GM18502 (cell line): ENCODE results near the gene FUCA2.
"Not testable (repeated sequence)": the region's sequence is repeated elsewhere in the genome, so short reads cannot be mapped to it uniquely, and the experiment has no call there.

Source experiments
- ATAC-seq: cut with Tn5 transposase; IDR thresholded peaks from one replicate; pipeline ENCODE4 v1.9.1; 2021; ENCODE audit warnings: mild to moderate bottlenecking; ENCODE audit not compliant: unreplicated experiment, poor library complexity

Gene FUCA2

DNA sequence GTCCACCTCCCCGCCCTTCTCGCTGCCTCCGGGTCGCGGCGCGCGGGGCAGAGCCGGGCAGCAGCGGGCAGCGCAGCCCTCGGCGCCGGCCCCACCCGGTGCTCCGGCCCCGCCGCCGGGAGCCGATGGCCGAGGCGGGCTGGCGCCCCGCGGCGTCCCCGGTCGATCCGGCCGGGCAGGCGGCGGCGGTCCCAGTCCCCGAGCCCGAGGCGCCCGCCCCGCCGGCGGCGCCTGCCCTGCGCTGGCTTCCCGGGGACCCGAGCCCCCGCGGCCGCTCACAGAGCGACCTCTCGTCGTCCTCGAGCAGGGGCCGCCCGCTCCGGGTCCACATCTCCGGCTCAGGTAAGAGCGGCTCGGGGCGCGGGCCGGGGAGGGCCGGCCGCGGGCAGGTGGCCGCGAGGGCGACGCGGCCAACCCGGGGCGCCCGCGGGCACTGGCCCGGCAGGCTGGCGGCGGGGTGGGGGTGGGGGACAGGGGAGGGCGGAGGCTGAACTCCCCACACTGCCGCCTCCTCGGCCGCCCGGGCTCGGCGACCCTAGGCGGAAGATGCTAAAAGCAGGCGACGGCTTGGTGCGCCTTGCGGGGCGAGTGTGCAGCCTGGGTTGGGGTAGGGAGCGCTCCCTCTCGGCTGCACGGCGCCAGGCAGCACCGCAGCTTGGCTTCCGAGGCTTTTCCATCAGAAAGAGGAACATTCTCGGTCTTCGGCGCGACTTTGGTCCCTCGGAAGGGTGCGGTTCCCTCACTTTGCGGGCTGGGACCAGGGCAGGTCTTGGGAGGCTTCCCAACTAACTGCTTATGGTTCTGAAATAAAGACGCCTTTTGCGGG lies 25.6 kb upstream of the FUCA2 start:
- peak; percentile 71 for ATAC-seq

DNA sequence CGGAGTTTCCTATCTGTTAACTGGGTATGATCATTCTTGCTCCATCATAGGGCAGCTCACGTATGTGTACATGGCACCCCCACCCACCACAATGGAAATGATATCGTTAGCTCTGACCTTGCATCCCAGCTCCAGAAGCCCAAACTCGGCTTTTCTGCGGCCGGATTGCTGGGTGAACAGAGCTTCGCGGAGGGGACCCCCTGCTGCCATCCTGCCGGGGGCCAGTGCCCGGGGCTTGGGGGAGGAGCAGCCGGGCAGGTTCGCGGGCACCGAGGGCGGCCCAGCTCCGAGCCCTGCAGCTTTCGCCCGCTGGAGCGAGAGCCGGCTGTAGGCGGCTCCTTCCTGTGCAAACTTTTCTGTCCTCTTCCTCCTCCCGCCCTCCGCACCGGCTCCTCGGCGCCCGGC lies 24.9 kb upstream of the FUCA2 start:
- peak; percentile 66 for ATAC-seq

DNA sequence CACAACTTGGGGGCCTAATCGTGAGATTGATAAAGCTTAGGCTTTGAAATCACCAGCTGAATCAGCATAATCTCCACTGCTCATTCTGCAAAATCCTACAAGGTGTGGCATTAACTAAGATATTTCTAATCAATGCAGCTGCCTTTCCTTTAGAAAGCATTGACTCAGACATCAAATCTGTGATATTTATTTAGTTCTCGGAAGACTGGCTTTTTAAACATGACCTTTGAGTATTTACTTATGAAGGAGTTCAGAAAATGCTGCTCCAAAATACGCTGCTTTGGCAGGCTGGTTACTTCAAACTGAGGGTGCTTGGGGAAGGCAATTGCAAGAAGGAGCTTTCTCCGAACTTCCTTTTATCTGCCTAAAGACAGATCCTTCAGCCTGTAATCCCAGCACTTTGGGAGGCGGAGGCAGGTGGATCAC lies 23.7 kb upstream of the FUCA2 start:
- no peak for ATAC-seq

DNA sequence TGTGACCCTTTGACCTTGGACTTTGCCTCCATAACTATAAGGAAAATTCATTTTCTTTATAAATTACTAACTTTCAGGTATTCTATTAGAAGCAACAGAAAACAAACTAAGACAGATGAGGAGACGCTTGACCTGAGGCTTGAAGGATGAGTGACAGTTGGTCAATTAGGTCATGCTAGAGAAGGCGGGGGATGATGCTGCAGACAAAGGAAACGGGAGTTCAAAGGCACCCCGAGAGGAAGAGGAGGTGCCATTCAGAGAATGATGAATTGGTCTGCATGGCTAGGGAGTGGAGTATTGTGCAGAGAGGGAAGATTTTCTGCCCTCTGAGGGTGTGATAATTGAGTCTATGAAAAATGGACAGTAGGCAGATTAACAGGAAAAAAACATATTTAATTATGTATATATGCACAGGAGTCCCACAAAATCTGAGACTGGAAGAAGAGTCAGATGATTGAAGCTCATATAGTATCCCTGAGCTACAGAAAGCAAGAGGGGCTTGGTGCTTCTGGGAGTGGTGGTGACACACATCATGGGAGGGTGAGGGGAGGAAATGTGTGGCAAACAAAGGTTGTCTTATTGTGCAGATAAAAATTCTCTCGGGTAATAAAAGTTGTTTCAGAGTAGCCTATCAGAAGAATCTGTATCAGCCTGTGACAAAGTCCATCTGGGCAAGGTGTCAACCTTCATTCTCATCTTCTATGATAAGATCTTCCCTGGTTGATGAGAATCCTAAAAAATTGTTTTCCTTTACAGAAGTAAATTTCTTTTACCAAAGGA lies 20.4 kb upstream of the FUCA2 start:
- ATAC-seq: no peak

DNA sequence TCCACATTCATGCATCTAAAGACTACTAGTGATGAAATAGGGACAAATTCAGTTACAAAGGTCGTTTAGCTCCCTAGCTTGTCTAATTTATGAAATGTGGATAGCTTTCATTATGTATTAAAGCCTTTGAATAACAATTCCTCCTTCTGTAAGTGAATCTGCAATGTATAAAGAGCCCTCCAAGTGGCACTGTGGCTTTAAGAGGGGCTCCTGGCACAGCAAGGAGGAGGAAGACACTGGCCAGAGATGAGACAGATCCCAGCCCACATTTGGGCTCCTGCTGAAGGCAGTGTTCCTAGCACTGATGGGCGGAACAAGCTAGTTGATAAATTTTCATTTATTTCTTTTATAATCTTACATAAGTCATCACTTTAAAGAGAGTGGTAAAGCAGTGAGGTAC lies 17.6 kb upstream of the FUCA2 start:
- no peak for ATAC-seq

DNA sequence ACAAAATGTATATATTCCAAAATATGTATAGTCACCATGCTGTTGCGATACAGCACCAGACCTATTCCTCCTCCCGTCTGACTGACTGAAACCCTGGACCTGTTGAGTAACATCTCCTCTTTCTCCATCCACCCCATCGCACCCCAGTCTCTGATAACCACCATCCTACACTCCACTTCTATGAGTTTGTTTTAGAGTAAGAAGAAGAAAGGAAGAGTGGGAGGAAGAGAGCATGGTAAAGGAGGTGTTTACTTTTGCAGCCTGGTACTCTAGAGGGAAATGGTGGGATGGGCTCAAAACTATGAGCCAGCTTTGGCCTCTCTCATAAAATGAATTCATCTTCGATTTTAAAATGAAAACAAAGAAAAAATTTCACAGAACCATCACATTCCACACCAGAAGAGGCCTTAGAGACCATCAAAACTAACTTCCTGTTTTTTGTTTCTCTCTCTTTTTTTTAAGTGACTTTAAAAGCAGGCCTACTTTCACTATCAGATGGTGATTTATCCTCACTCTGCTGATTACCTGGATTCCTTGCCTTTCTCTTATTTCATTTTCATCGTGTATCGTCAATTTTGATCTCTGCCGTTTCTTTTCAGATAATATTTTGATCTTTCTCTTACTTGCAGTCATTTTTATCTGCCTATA lies 16.8 kb upstream of the FUCA2 start:
- ATAC-seq: peak; percentile 83

DNA sequence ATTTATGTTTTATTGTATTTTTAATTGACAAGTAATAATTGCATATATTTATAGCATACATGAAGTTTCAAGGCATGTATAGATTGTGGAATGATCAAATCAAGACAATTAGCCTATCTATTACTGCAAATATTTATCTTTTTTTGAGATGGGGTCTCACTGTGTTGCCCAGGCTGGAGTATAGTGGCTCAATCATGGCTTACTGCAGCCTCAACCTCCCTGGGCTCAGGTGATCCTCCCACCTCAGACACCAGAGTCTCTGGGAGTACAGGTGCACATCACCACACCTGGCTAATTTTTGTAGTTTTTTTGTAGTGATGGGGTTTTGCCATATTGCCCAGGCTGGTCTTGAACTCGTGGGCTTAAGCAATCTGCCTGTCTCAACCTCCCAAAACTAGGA lies 16.2 kb upstream of the FUCA2 start:
- no peak for ATAC-seq

DNA sequence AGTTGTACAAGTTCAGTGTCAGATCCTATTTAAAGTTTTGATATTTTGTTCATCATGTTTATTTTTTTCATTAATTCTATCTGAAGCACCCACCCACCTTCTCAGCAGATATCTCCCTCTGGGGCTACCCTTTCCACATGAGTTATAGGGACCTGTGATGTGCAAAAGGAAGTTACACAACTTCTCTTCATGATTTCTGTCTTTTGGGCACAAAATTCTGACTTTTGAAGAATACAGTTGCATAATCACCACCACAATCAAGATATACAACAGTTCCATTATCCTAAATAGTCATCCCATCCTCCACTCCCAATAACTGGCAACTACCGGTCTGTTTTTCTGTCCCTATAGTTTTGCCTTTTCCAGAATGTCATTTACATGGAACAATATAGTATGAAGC lies 13.8 kb upstream of the FUCA2 start:
- no peak for ATAC-seq

DNA sequence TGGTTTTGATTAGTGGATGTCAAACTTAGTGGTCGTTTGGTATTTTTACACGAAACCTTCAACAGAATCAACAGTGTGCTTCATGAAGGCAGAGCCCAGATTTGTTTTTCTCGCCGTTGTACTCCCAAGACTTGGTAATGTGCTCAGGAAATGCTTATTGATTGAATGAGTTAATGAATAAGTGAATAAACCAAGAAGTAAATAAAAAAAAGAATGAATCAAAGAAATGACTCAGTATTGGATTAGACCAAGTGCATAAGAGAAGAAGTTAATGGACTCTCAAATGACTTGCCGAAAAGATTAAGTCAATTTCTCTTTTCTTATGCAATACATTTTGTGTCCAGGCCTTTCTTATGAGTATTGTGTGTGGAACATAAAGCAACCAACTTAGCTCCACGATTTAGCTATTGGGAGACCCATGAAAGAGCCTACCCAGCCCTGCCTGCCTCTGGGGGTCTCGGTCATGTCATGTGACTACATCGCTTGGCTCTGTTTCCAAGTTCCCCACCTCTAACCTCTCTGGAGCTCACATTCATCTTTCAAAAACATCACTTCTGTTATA lies 10.6 kb upstream of the FUCA2 start:
- ATAC-seq: no peak

DNA sequence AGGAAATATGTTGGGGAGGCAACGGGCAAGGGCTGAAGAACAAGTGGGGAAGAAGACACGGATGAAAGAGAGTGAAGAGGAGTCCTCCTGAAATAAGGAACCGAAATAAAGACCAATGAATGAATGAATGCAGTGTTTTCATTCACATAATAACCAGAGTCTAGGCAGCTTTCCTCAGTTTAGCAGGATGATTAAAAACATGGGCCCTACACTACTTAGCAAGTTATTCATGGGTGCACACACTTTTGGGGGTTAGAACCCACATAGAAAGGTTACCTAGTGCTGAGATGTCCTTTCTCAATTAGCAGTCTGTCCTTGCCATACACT lies 5.9 kb upstream of the FUCA2 start:
- ATAC-seq: no peak

DNA sequence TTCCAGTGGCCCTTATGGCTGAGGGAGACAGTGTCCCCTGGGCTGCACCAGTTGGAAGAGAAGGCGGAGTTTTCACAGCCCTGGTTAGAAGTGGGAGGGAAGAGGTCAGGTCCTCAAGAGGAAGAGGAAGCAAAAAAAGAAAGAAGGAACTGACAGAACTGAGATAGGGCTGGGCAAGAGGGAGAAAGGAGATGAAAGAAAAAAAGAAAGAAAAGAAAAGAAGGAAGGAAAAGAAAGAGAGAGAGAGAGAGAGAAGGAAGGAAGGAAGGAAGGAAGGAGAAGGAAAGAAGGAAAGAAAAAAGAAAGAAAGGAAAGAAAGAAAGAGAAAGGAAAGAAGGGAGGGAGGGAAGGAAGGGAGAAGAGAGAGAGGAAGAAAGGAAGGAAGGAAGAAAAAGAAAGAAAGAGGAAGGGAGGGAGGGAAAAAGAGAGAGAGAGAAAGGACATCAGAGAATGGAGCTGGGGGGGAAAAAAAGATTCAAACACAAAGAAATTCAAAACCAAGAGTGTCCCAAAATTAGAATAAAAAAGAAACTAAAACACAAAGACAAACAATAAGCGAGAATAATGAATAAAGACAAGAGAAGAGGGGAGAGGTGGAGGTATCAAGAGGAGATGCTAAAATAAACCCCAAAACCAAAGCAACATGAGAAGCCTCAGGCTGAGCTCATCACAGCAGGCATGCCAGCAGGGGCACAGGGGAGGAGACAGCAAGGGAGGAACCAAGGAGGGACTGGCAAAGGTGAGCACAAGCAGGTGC lies 5.3 kb upstream of the FUCA2 start:
- ATAC-seq: no peak

DNA sequence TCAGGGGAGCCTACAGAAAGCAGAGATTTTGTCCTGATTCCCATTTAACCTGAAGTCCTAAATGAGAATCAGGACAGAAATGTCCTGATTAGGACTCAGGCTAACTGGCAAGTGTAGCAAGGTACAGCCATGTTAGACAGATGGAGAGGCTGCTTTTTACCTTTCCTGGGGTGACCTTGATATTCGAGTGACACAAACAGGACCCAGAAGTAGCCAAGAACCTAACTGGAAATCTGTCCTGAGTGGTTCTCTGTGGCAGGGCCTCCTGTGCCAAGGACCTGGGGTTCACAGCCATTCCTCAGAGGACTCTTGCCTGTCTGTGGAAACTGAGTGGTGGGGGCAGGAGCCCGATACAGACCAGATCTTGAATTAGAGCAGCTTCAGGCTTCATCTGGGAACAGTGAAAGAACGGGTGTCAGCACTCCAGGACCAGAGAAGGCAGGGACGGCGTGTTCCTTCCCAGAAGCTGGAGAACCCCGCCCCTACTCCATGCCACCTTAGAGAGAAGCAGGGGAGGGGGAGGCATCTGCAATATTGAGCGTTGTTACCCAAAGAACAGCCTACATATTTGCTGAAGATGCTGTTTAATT lies 4.3 kb upstream of the FUCA2 start:
- ATAC-seq: no peak

DNA sequence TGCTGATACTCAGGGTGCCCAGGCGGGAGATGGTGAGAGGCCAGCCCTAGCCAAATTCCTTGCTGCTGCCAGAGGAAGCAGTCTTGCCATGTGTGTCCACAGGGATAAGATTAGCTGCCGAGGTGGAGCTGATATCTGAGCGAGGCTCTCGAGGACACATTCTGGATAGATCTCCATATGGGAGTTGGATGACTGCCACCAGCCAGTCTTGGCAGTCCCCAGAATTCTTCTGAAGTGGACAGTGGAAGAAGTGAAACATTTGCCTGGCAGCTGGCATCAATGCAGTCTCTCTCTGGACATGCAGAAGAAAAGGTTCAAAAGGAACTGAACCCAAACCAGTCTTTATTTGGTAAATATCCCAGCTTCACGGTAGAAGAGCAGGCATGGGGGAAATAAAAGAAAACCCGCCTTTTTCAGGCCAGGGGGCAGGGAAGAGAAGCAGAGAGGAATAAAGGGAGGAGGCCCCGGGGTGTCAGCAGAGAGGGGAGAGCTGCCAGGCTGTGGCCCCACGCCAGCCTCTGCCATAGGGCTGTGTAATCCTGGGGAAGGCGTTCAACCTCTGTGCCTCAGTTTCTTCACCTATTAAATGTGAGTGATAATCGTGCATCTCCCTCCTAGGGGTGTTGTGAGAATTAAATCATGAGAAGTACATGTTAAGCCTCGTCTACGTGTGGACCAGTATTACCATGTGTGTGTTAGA lies 3.7 kb upstream of the FUCA2 start:
- no peak for ATAC-seq

DNA sequence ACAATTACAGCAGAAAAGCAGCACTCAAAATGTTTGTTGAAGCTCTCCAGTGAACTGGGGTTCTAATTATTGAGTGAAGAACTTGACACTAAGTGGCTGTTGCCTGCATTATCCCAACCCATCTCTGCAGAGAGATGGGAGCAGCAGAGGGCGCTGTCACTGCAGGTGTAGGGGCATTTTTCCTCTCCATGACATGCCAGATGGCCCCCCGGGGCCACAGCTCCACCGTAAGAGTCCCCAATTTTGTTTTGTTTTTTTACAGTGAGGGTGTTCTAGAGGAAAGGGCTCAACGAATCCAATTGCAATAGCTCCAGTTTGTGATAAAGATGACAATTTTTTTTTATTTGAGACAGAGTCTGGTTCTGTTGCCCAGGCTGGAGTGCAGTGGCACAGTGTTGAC lies 1.9 kb upstream of the FUCA2 start:
- peak; percentile 31 for ATAC-seq

DNA sequence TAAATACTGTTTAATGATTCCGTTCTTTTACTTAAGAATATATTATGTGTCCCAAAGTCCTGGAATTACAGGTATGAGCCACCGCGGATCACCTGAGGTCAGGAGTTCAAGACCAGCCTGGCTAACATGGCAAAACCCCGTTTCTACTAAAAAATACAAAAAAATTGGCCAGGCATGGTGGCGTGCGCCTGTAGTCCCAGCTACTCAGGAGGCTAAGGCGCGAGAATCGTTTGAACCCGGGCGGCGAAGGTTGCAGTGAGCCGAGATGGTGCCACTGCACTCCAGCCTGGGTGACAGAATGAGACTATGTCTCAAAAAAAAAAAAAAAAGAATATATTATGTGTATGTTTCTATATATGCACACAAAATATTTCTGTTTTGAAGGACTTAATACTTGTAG lies 1.2 kb downstream of the FUCA2 start:
- ATAC-seq: not testable (repeated sequence)

DNA sequence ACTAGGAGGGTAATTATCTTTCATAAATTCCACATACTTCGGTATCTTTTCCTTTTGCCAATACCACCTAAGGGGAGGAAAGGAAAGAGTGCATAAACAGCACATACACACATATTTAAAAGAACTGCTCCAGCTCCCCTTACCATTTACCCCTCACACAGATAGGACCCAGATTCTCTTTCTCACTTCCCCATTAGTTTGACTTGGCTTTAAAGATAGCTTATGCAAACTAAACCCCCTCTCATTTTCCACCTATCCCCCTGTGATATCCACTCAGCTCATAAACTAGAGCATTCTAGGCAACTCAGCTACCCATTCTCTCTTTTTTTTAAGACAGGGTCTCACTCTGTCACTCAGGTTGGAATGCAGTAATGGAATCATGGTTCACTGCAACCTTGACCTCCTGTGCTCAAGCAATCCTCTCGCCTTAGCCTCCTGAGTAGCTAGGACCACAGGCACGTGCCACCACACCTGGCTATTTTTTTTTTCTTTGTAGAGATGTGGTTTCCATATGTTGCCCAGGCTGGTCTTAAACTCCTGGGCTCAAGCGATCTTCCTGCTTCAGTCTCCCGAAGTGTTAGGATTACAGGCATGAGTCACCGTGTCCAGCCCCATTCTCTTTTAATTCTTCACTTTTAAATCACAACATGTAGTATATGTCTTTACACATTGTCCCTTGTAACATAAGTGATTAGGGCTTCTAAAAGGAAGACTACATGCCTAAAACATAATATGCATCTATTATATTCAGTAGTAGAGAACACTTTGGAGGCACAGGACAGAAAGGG lies 4.0 kb downstream of the FUCA2 start:
- ATAC-seq: peak; percentile 64

DNA sequence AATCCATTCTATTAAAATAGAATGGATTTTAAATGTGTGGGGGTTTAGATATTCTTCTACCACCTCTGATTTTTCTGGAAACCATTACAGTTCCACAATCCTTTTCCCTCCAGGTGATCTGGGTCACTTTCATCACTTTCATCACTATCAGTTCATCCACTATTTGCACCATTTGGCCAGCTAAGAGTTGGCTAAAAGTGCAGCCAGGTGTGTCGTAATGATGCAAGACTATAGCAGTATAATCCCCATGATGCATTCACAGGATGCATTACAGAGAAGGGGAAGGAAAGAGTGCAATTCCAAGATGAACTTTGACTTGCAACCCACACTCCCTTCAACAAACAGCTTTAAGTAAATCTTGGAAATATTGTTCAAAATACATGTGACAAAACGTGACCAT lies 4.9 kb downstream of the FUCA2 start:
- ATAC-seq: no peak

DNA sequence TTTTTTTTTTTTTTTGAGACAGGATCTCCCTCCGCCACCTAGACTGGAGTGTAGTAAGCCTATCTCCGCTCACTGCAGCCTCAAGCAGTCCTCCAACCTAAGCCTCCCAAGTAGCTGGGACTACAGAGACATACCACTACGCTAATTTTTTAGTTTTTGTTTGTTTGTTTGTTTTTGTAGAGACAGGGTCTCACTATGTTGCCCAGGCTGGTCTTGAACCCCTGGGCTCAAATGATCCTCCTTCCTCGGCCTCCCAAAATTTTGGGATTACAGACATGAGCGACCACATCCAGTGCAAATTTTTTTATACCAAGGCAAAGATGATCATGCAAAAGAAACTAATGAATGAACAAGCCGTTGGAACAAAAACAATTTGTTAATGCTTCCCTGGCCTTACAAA lies 5.3 kb downstream of the FUCA2 start:
- ATAC-seq: no peak

DNA sequence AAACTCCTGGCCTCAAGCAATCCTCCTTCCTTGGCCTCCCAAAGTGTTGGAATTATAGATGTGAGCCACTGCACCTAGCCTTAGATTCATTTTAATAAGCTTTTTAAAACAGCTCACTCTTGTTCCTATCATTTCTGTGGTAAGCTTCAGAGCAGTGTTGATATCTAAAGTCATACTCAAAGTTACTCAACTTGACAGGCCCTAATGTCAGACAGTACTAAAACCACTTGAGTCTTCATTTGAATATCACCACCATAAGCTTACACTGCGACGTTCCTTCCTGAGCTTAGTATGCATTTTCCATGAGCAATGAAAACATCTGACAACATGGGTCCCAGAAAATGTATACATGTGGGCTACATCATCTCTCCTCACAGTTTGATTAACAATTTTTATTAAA lies 6.0 kb downstream of the FUCA2 start:
- no peak for ATAC-seq
